K562 (cell line): ENCODE data around the gene KCNT1. TPM values are rescaled to one million over a fixed set of nuclear protein-coding genes. Genes with fewer than 3 reads are reported as not detected.

Source experiments
- ATAC-seq: fragments of 200-7000 bp; cut with Tn5 transposase; 3 replicates; pipeline ENCODE4 v1.9.1; 2020; ENCODE audit warnings: moderate library complexity
- BruUV-seq: library from RNA; stranded (reverse); fragments of 400-500 nt; replicated peaks from 2 replicates; lab custom pipeline; 2021; lab: Mats Ljungman, UMichigan
- CTCF ChIA-PET: fragments of 300-600 bp; formaldehyde crosslinking; extraction: SDS; loops from one replicate; lab custom pipeline; 2021; ENCODE audit warnings: low intra/inter-chr PET ratio; lab: Yijun Ruan, JAX
- POLR2A ChIA-PET: fragments of 300-600, 350-650 bp; sonication (Branson Sonifier 250); formaldehyde crosslinking; extraction: SDS; loops from one replicate; lab custom pipeline; 2021; ENCODE audit warnings: antibody characterized with exemption, inconsistent platforms; lab: Yijun Ruan, JAX
- DNase-seq, 4 experiments: peaks; one replicate each; pipeline versions ENCODE4 v3.0.0 to v3.0.0-alpha.2; 2011 to 2018; ENCODE audit warnings: low spot score in 3 of 4, mixed read lengths in 3 of 4; ENCODE audit errors: extremely low read depth in 1 of 4
- FAIRE-seq: peaks from 2 replicates; lab custom pipeline; 2011; peaks lifted over from hg19 to GRCh38; lab: Jason Lieb, UNC
- H2AFZ ChIP-seq: 2 replicates; pipeline ENCODE4 v1.6.0; 2011; ENCODE audit warnings: low read depth, low read length, control low read depth, inconsistent platforms
- H3K27ac ChIP-seq: fragments of 200-600 bp; 3 replicates; pipeline ENCODE4 v1.8.0; 2011; ENCODE audit warnings: low read depth, mild to moderate bottlenecking, control low read depth, inconsistent platforms, low read length, moderate library complexity, mixed read lengths; ENCODE audit errors: extremely low read depth
- H3K27me3 ChIP-seq, 2 experiments: fragments of 300-600 bp in 1 of 2; 2 replicates in 1 of 2; 3 replicates in 1 of 2; pipeline versions ENCODE4 v1.6.0 to v1.8.0; 2011; ENCODE audit warnings: inconsistent platforms in 2 of 2, low read length in 2 of 2, mild to moderate bottlenecking in 1 of 2, mixed read lengths in 1 of 2, moderate library complexity in 1 of 2; ENCODE audit not compliant: control insufficient read depth in 2 of 2, insufficient read depth in 2 of 2
- H3K36me3 ChIP-seq: fragments of 300-600 bp; 3 replicates; pipeline ENCODE4 v1.8.0; 2011; ENCODE audit warnings: mild to moderate bottlenecking, low read length, inconsistent platforms; ENCODE audit not compliant: control insufficient read depth, insufficient read depth
- H3K4me1 ChIP-seq, 2 experiments: fragments of 200-600 bp in 1 of 2; replicated peaks in 1 of 2; 2 replicates in 1 of 2; 3 replicates in 1 of 2; pipeline versions ENCODE4 v1.5.1 to v1.8.0; 2011; ENCODE audit warnings: inconsistent platforms in 2 of 2, low read length in 2 of 2, mild to moderate bottlenecking in 1 of 2, mixed read lengths in 1 of 2, moderate library complexity in 1 of 2; ENCODE audit not compliant: control insufficient read depth in 2 of 2, insufficient read depth in 2 of 2
- H3K4me2 ChIP-seq: 2 replicates; pipeline ENCODE4 v1.6.1; 2011; ENCODE audit warnings: low read length, control low read depth, inconsistent platforms, mixed read lengths; ENCODE audit not compliant: insufficient read depth
- H3K4me3 ChIP-seq: fragments of 200-600 bp; sonication (generic), shearing (Covaris generic); 2 replicates; pipeline ENCODE4 v1.5.1; 2016; ENCODE audit warnings: control low read depth, inconsistent platforms
- H3K79me2 ChIP-seq: fragments of 200-600 bp; 3 replicates; pipeline ENCODE4 v1.8.0; 2011; ENCODE audit warnings: low read length, inconsistent platforms; ENCODE audit not compliant: control insufficient read depth, insufficient read depth
- H3K9ac ChIP-seq, 2 experiments: 2 replicates each; pipeline versions ENCODE4 v1.6.0 to v1.6.1; 2011; ENCODE audit warnings: low read depth in 2 of 2, low read length in 2 of 2, control low read depth in 1 of 2, inconsistent platforms in 1 of 2, mild to moderate bottlenecking in 1 of 2, mixed read lengths in 1 of 2; ENCODE audit not compliant: insufficient read depth in 1 of 2
- H3K9me1 ChIP-seq: one replicate; pipeline ENCODE4 v1.6.0; 2011; ENCODE audit warnings: inconsistent platforms, mild to moderate bottlenecking, low read length, moderate library complexity; ENCODE audit not compliant: control insufficient read depth, insufficient read depth
- H3K9me3 ChIP-seq: replicated peaks from 2 replicates; pipeline ENCODE4 v1.5.1; 2011; ENCODE audit warnings: low read depth, low read length, inconsistent platforms; ENCODE audit not compliant: control insufficient read depth, insufficient read depth
- H4K20me1 ChIP-seq: replicated peaks from 2 replicates; pipeline ENCODE4 v1.6.1; 2011; ENCODE audit warnings: low read length, inconsistent platforms, mixed read lengths; ENCODE audit not compliant: control insufficient read depth, insufficient read depth
- ATF7 ChIP-seq: fragments of 450-650 bp; IDR thresholded peaks from 2 replicates; pipeline ENCODE4 v1.7.1; 2014; ENCODE audit warnings: mild to moderate bottlenecking, moderate library complexity
- CHD1 ChIP-seq: fragments of 200-600 bp; sonication (generic); IDR thresholded peaks from one replicate; pipeline ENCODE4 v1.6.1; 2012; ENCODE audit warnings: mild to moderate bottlenecking, moderate library complexity, low read length, inconsistent platforms
- COPS2 ChIP-seq: fragments of 450-650 bp; conservative IDR thresholded peaks from 2 replicates; pipeline ENCODE4 v1.6.1; 2016; ENCODE audit warnings: mild to moderate bottlenecking, moderate library complexity
- DNMT1 ChIP-seq: fragments of 450-650 bp; IDR thresholded peaks from 2 replicates; pipeline ENCODE4 v1.6.1; 2016; ENCODE audit warnings: antibody characterized with exemption, mild to moderate bottlenecking
- ELF2 ChIP-seq: fragments of 250-450 bp; sonication (Bioruptor Pico); IDR thresholded peaks from 2 replicates; pipeline ENCODE4 v1.5.0; 2021; ENCODE audit warnings: mild to moderate bottlenecking
- HNRNPL ChIP-seq: fragments of 200-400 bp; formaldehyde crosslinking; IDR thresholded peaks from 2 replicates; pipeline ENCODE4 v1.6.1; 2017; ENCODE audit warnings: low read depth, mild to moderate bottlenecking, low read length
- JUNB ChIP-seq: fragments of 450-650 bp; formaldehyde crosslinking; conservative IDR thresholded peaks from 2 replicates; pipeline ENCODE4 v1.4.0; 2020; ENCODE audit warnings: mild to moderate bottlenecking
- KAT8 ChIP-seq: fragments of 450-650 bp; IDR thresholded peaks from 2 replicates; pipeline ENCODE4 v1.6.1; 2016; ENCODE audit warnings: low read depth, mild to moderate bottlenecking
- KLF1 ChIP-seq: fragments of 450-650 bp; IDR thresholded peaks from 2 replicates; pipeline ENCODE4 v1.6.1; 2016; ENCODE audit warnings: missing genetic modification characterization, missing compliant biosample characterization
- NR1H2 ChIP-seq: sonication (generic); formaldehyde crosslinking; IDR thresholded peaks from 2 replicates; pipeline ENCODE4 v1.4.0; 2020; ENCODE audit warnings: mild to moderate bottlenecking, missing genetic modification reagents
- ZFPM2 ChIP-seq: fragments of 250-450 bp; sonication (Bioruptor Pico); IDR thresholded peaks from 2 replicates; pipeline ENCODE4 v1.5.1; 2022; ENCODE audit warnings: mild to moderate bottlenecking
- ZNF316 ChIP-seq: fragments of 450-650 bp; IDR thresholded peaks from 2 replicates; pipeline ENCODE4 v1.6.1; 2016
- WGBS: fragments of 100-300 bp; shearing (Covaris generic); methylation state at CpG from one replicate; pipeline ENCODE4 v1.1.6; 2016; ENCODE audit warnings: low coverage, mixed read lengths; ENCODE audit not compliant: insufficient coverage; ENCODE audit errors: missing lambda C conversion rate; 5-methylcytosine and 5-hydroxymethylcytosine counted together
- in situ Hi-C: fragments of 300-500 bp; cut with MboI; formaldehyde crosslinking; loops from 4 replicates; pipeline ENCODE4 v1.15.0; 2018; ENCODE audit warnings: inconsistent platforms, mixed read lengths
- intact Hi-C: fragments of 100-400 bp; cut with micrococcal nuclease; formaldehyde crosslinking; loops from 2 replicates; pipeline ENCODE4 v1.14.2; 2022
- polyA plus RNA-seq, 8 experiments: library from polyadenylated mRNA; depleted of rRNA in 4 of 8; stranded (reverse) in 5 of 8; unstranded in 3 of 8; fragments of >200 nt; fragmentation: Nextera tagmentation in 2 of 8; fragmentation: Illumina TruSeq in 1 of 8; extraction: Ambion mirVana in 2 of 8; extraction: Trizol in 1 of 8; gene quantifications; 2 replicates each; pipeline versions ENCODE4 v1.2.1 to v1.2.3, GENCODE V29; 2011 to 2014; ENCODE audit warnings: inconsistent platforms in 1 of 8, missing spikeins in 1 of 8
- total RNA-seq, 7 experiments: library from RNA; depleted of rRNA in 6 of 7; stranded (reverse); fragments of >200 nt in 6 of 7; fragmentation: Illumina TruSeq in 2 of 7; extraction: Trizol in 2 of 7; gene quantifications; 2 replicates each; pipeline versions ENCODE4 v1.2.1 to v1.2.3, GENCODE V29; 2011 to 2021; ENCODE audit warnings: low replicate concordance in 1 of 7
- TF ChIP-seq, protein P1 (sequence below): fragments of 250-450 bp; sonication (Bioruptor Pico); IDR thresholded peaks from 2 replicates; pipeline ENCODE4 v1.5.0; 2022; ENCODE audit warnings: mild to moderate bottlenecking
- TF ChIP-seq, protein P2 (sequence below): fragments of 450-650 bp; IDR thresholded peaks from 2 replicates; pipeline ENCODE4 v1.6.1; 2016; ENCODE audit warnings: borderline replicate concordance

Gene KCNT1
- total and polyA plus RNA-seq, 9 of the 15 experiments (the other 6 are each of a cell fraction or from before 2014, with no cell fraction given), result 0.05 TPM; not detected in 8

DNA sequence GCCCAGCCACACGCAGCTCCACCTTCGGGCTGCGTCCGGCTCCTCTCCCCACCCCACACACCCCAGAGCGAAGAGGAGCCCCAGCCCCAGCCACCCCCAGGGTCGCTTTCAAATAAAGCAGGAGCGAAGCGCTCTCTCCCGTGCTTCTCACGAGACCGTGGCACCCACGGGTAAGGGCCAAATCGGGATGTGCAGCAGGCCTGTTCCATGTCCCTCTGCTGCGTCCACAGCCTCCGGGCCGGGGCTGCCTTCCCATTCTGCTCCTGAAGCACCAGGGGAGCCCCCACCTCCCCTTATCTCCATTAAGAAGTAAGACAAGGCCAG, 59.8 kb downstream of the KCNT1 start:
- Histone ChIP-seq H3K36me3 (no peaks in the 10 kb centered on the region), H3K27me3 (peaks cover 5 to 58% of the 10 kb centered on the region in 2 experiments; a peak in 4 of 5 replicates), H3K9me1 (no peaks in the 10 kb centered on the region), H3K4me2 (no peak overlapping the region), H3K27ac (no peak overlapping the region), H2AFZ (no peak overlapping the region), H3K9ac (no peak overlapping the region), H3K79me2 (no peaks in the 10 kb centered on the region), H3K4me3 (no peak overlapping the region), H3K4me1 (peaks cover 0 to 26% of the 10 kb centered on the region in 2 experiments; a peak in 1 of 5 replicates), H4K20me1 (peaks cover 5% of the 10 kb centered on the region; the same call in 1 of the 2 replicates), H3K9me3 (peaks cover 3% of the 10 kb centered on the region; the same call in 1 of the 2 replicates)
- FAIRE-seq (no peak), ATAC-seq (no peak), DNase-seq (no peak)
- BruUV-seq, result no TSS peak
- in situ Hi-C loops (no loop called here), intact Hi-C loops (no loop called here)
- POLR2A ChIA-PET, result no interaction called here
- WGBS, result 9% methylated on average over 15 of the region's 16 CpGs
- CTCF ChIA-PET, result no interaction called here
- TF ChIP-seq ZFPM2, result no peak
- TF ChIP-seq ATF7, result no peak
- no peak for TF ChIP-seq CHD1
- no peak for TF ChIP-seq JUNB
- TF ChIP-seq, protein P1, sequence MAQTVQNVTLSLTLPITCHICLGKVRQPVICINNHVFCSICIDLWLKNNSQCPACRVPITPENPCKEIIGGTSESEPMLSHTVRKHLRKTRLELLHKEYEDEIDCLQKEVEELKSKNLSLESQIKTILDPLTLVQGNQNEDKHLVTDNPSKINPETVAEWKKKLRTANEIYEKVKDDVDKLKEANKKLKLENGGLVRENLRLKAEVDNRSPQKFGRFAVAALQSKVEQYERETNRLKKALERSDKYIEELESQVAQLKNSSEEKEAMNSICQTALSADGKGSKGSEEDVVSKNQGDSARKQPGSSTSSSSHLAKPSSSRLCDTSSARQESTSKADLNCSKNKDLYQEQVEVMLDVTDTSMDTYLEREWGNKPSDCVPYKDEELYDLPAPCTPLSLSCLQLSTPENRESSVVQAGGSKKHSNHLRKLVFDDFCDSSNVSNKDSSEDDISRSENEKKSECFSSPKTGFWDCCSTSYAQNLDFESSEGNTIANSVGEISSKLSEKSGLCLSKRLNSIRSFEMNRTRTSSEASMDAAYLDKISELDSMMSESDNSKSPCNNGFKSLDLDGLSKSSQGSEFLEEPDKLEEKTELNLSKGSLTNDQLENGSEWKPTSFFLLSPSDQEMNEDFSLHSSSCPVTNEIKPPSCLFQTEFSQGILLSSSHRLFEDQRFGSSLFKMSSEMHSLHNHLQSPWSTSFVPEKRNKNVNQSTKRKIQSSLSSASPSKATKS (CRISPR knock-in tag), result no peak
- TF ChIP-seq COPS2, result no peak
- no peak for TF ChIP-seq ZNF316
- TF ChIP-seq KAT8, result no peak
- TF ChIP-seq HNRNPL, result no peak
- TF ChIP-seq ELF2 (CRISPR knock-in tag), result no peak
- no peak for TF ChIP-seq DNMT1
- TF ChIP-seq NR1H2 (CRISPR knock-in tag), result no peak
- no peak for TF ChIP-seq KLF1 (tag)
- TF ChIP-seq, protein P2, sequence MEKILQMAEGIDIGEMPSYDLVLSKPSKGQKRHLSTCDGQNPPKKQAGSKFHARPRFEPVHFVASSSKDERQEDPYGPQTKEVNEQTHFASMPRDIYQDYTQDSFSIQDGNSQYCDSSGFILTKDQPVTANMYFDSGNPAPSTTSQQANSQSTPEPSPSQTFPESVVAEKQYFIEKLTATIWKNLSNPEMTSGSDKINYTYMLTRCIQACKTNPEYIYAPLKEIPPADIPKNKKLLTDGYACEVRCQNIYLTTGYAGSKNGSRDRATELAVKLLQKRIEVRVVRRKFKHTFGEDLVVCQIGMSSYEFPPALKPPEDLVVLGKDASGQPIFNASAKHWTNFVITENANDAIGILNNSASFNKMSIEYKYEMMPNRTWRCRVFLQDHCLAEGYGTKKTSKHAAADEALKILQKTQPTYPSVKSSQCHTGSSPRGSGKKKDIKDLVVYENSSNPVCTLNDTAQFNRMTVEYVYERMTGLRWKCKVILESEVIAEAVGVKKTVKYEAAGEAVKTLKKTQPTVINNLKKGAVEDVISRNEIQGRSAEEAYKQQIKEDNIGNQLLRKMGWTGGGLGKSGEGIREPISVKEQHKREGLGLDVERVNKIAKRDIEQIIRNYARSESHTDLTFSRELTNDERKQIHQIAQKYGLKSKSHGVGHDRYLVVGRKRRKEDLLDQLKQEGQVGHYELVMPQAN, result no peak
